Measurements from ENCODE around the gene PINLYP.

Gene PINLYP

DNA sequence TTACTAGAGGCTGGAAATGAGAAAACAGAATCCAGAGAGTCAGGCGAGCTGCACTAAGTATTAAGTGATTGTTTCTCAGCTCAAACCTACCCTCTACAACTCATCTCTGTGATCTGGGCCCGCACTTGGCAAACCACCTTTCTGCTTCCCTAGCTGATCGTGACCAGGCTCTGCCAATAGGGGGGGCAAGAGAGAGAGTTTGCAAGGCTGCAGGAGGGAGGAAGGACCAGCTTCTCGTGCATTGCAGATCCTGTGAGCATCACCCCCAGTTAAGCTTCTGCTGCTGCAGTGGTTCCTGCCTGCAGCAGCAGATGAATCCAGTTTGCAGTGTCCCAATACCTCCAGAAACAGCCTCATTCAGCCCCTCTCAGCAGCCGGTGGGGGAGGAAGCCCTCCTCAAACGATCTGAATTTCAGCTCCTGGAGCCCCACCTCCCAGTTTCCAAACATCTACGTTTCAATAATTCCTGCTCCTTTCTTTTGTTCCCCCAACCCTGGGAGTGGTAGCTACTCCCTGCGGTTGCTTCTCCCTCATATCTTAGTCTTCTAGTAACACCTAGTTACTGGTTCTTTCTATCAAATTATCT is 20.3 kb upstream of the PINLYP start:
- no peaks in the 10 kb centered on the region for H3K27me3 Mint-ChIP-seq
- DNase-seq = peak; percentile 86 to 90 (median 90)
- H3K27ac Mint-ChIP-seq = peak overlapping the region; percentile 73 to 83
- H3K36me3 Mint-ChIP-seq (ENCODE audit: insufficient read depth) = peaks cover 28% of the 10 kb centered on the region
- no peak overlapping the region for H3K4me3 Mint-ChIP-seq
- ATAC-seq (replicated peaks) = peak; percentile 100
- H3K9me3 Mint-ChIP-seq = no peaks in the 10 kb centered on the region
- H3K4me1 Mint-ChIP-seq (ENCODE audit: low read depth in 2 of 2) = peaks cover 8 to 16% of the 10 kb centered on the region in 2 donors

DNA sequence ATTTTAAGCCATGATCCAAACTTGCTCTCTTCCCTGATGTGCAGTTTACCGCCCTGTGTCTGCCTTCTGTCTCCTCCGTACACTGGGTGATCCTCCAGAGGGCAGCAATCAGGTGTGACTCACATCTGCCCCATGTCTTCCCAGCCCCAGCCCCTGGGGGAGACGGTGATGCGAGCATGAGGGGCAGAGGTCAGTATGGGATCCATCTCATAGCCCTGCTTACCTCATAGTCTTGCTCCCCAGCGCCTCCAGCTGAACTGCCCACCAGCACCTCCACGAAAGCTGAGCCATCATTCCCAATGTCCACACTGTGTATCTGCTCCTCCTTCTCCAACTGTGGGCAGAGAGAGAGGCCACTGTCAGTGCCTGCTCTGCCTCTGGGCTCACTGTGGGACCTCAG is 14.9 kb upstream of the PINLYP start:
- no peak overlapping the region for H3K4me3 Mint-ChIP-seq
- peaks cover 40 to 51% of the 10 kb centered on the region in 2 donors for H3K4me1 Mint-ChIP-seq (ENCODE audit: low read depth in 2 of 2)
- H3K27me3 Mint-ChIP-seq = no peaks in the 10 kb centered on the region
- DNase-seq (no peak), ATAC-seq (replicated peaks) (no peak)
- H3K9me3 Mint-ChIP-seq = no peaks in the 10 kb centered on the region
- H3K27ac Mint-ChIP-seq = peak overlapping the region; percentile 92 to 98
- H3K36me3 Mint-ChIP-seq (ENCODE audit: insufficient read depth) = peaks cover 40% of the 10 kb centered on the region

DNA sequence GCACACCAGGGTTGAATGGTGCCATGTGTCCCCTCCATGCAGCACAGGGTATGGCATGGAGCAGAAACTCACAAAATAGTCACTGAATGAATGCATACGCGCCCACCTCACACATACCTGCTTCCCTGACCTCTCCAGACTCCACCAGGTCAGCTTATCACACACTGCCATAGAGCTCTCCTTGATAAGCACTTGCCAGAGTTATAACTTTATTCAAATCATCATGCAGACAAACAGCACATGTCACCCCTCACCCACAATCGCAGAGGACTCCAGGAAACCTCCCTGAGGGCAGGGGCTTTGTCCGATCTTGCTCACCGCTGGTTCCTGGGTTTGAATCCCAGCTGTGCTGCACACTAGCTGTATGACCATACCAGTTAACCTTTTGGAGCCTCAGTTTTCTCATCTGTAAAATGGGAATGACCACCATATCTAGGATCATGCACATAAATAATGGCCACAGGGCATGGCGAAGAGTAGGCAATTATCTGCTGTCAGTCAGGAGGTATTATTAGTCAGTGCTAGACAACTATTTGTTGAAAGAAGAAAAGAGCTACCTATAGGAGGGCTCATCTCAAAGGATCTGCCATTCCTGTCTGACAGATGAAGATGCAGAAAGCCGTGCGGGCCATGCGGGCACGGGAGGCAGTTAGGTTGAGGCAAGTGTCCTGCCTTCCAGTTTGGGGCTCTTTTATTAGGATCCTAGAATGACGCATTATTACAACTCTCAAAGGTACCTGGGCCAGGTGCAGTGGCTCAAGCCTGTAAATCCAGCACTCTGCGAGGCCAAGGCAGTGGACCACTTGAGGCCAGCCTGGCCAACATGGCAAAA is 14.2 kb upstream of the PINLYP start:
- DNase-seq (no peak), ATAC-seq (replicated peaks) (no peak)
- Mint-ChIP-seq H3K36me3 (ENCODE audit: insufficient read depth) (peaks cover 42% of the 10 kb centered on the region), H3K4me1 (ENCODE audit: low read depth in 2 of 2) (peaks cover 40 to 51% of the 10 kb centered on the region in 2 donors), H3K4me3 (peak overlapping the region; percentile 62 to 75), H3K27ac (peak overlapping the region; percentile 92 to 98), H3K9me3 (no peaks in the 10 kb centered on the region), H3K27me3 (no peaks in the 10 kb centered on the region)

DNA sequence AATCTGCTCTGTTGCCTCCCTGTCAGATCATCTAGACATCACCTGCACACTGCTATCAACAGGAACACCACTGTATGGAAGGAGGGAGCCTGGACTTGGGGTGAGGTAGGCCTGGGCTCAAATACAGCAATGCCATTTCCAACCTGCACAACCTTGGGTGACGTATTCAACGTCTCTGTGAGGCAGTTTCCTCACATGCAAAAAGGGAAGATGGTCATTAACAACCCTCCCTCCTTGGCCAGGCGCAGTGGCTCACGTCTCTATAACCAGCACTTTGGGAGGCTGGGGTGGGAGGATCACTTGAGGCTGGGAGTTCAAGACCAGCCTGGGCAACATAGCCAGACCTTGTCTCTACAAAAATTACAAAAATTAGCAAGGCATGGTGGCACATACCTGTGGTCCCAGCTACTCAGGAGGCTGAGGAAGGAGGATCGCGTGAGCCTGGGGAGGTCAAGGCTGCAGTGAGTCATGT is 13.3 kb upstream of the PINLYP start:
- DNase-seq (no peak), ATAC-seq (replicated peaks) (no peak)
- H3K9me3 Mint-ChIP-seq = no peaks in the 10 kb centered on the region
- H3K27ac Mint-ChIP-seq = peak overlapping the region; percentile 92 to 98
- peak overlapping the region; percentile 62 to 75 for H3K4me3 Mint-ChIP-seq
- no peaks in the 10 kb centered on the region for H3K27me3 Mint-ChIP-seq
- H3K36me3 Mint-ChIP-seq (ENCODE audit: insufficient read depth) = peaks cover 40% of the 10 kb centered on the region
- peaks cover 43 to 54% of the 10 kb centered on the region in 2 donors for H3K4me1 Mint-ChIP-seq (ENCODE audit: low read depth in 2 of 2)

DNA sequence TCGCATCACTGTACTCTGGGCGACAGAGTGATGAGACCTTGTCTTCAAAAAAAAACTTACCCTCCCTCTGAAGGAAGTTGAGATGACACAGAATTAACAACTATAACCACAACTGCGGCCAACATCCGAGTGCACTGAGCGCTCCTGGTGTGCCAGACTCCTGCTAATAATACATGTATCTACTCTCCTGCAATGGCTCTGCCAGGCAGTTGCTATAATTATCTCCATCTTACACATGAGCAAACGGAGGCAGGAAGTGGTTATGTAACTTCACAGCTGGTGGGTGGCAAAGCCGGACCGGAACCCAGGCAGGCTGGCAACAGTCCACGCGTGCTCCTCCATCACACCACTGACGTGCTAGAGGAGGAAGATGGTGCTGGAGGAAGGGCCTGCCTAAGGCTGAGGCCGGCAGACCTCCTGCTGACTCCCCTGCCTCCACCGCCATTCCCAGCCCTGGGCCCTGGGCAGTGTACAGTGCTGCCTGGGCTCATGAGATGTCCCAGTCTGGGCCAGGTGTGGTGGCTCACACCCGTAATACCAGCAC is 12.8 kb upstream of the PINLYP start:
- Mint-ChIP-seq H3K9me3 (no peaks in the 10 kb centered on the region), H3K36me3 (ENCODE audit: insufficient read depth) (peaks cover 40% of the 10 kb centered on the region), H3K27me3 (no peaks in the 10 kb centered on the region), H3K4me3 (peak overlapping the region; percentile 62 to 75), H3K27ac (peak overlapping the region; percentile 92 to 98), H3K4me1 (ENCODE audit: low read depth in 2 of 2) (peaks cover 43 to 54% of the 10 kb centered on the region in 2 donors)
- peak; percentile 94 for ATAC-seq (replicated peaks)
- DNase-seq = peak; percentile 82

DNA sequence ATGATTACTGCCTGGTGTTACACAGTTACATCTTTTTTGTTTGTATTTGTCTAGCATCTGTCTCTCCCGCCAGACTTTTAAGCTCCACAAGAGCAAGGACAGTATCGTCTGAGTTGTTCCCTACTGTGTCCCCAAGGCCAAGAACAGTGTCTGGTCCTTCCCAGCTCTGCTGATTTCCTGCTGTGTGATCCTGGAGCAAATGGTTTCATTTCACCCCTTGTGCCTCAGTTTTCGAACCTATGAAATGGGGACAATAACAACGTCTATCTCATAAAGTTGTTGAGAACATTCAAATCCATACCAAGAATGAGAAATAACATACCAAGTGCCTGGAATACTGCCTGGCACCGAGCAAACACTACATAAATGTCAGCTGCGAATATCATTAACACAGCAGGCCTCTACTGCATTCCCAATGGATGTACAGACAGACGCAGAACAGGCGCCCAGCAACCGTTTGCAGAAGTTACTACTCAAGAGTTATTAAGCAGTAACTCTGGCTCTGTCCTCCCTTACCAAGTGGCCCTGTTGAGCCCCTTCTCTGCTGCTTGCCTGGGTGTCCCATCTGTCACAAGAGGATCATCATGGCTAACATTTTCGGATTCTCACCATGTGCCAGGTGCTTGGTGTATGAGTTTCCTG is 11.7 kb upstream of the PINLYP start:
- H3K36me3 Mint-ChIP-seq (ENCODE audit: insufficient read depth) = peaks cover 40% of the 10 kb centered on the region

DNA sequence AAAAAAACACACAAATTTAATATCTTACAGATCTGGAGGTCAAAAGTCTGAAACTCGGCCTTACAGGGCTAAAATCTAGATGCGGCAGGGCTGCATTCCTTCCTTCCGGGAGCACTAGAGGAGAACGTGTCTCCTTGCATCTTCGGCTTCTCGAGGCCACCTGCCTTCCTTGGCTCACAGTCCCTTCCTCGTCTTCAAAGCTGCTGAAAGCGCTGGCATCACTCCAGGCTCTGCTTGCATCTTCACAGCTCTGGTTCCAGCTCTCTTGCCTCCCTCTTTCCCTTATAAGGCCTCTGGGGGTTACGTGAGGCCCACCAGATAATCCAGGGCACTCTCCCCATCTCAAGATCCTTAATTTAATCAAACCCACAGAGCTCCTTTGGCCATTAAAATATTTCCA is 10.8 kb upstream of the PINLYP start:
- peaks cover 43 to 62% of the 10 kb centered on the region in 2 donors for H3K4me1 Mint-ChIP-seq (ENCODE audit: low read depth in 2 of 2)
- no peaks in the 10 kb centered on the region for H3K27me3 Mint-ChIP-seq
- no peak for ATAC-seq (replicated peaks)
- peak overlapping the region in 1 of 2 donors; percentile 98 for H3K27ac Mint-ChIP-seq
- peaks cover 36% of the 10 kb centered on the region for H3K36me3 Mint-ChIP-seq (ENCODE audit: insufficient read depth)
- H3K9me3 Mint-ChIP-seq = no peaks in the 10 kb centered on the region
- no peak for DNase-seq
- H3K4me3 Mint-ChIP-seq = no peak overlapping the region

More for the DNA sequence above, 11.7 kb upstream of the PINLYP start:
- Mint-ChIP-seq H3K27me3 (no peaks in the 10 kb centered on the region), H3K27ac (peak overlapping the region; percentile 92 to 98), H3K9me3 (no peaks in the 10 kb centered on the region), H3K4me3 (peak overlapping the region; percentile 4 to 42), H3K4me1 (ENCODE audit: low read depth in 2 of 2) (peaks cover 43 to 54% of the 10 kb centered on the region in 2 donors)
- DNase-seq (no peak), ATAC-seq (replicated peaks) (no peak)

DNA sequence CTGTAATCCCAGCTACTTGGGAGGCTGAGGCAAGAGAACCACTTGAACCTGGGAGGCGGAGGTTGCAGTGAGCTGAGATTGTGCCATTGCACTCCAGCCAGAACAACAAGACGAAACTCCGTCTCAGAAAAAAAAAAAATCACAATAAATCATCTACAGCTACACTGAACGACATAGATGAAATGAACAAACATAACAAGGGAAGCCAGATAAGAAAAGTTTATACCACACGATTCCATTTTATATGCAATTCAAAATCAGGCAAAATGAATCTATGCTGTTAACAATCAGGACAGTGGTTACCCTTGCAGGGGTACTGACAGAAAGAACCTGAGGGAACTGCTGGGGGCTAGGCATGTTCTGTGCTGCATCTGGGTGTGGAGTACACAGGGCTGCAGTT is 5.9 kb upstream of the PINLYP start:
- no peaks in the 10 kb centered on the region for H3K9me3 Mint-ChIP-seq
- peaks cover 23 to 39% of the 10 kb centered on the region in 2 donors for H3K4me1 Mint-ChIP-seq (ENCODE audit: low read depth in 2 of 2)
- peaks cover 18% of the 10 kb centered on the region for H3K36me3 Mint-ChIP-seq (ENCODE audit: insufficient read depth)
- DNase-seq = no peak
- no peaks in the 10 kb centered on the region for H3K27me3 Mint-ChIP-seq
- no peak for ATAC-seq (replicated peaks)
- H3K4me3 Mint-ChIP-seq = no peak overlapping the region
- H3K27ac Mint-ChIP-seq = peak overlapping the region; percentile 46 to 51

DNA sequence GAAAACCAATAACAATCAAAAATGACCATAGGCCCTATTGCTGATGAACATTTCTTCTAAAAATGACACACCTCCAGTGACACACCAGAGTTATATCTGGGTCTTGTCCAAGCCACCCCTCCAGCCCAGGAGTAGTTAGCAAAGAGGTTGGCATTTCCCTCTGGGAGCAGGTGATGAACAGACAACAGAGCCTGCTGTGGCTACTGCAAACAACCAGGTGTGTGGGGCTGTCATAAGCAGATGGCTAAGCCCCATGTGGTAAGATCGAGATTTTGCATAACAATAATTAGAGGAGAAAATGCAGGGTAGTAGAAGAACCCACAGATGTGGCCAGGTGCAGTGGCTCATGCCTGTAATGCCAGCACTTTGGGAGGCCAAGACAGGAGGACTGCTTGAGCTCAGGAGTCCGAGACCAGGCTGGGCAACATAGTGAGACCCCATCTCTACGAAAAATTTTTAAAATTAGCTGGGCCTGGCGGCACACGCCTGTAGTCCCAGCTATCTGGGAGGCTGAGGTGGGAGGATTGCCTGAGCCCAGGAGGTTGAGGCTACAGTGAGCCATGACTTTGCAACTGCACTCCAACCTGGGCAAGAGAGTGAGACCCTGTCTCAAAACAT is 5.3 kb upstream of the PINLYP start:
- DNase-seq (no peak), ATAC-seq (replicated peaks) (no peak)
- no peak overlapping the region for H3K4me3 Mint-ChIP-seq
- peak overlapping the region; percentile 46 to 51 for H3K27ac Mint-ChIP-seq
- peaks cover 25 to 40% of the 10 kb centered on the region in 2 donors for H3K4me1 Mint-ChIP-seq (ENCODE audit: low read depth in 2 of 2)
- H3K9me3 Mint-ChIP-seq = no peaks in the 10 kb centered on the region
- H3K36me3 Mint-ChIP-seq (ENCODE audit: insufficient read depth) = peaks cover 23% of the 10 kb centered on the region
- no peaks in the 10 kb centered on the region for H3K27me3 Mint-ChIP-seq

DNA sequence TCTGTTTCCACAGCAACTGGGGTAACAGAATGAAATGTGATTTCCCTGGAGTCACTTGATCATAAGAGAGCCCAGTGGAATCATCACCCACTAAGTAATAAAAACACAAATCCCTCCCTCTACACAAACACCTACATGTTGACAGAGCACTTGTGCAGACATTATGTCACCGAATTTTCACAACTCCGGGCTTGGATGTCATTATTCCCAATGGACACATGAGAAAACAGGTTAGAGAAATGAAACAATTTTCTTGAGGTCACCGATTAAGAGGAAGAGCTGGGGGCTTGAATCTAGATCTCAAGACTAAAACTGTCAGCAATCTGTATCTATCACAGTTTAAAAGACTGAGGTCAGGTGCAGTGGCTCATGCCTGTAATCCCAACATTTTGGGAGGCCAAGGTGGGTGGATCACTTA is 3.4 kb upstream of the PINLYP start:
- ATAC-seq (replicated peaks) (no peak), DNase-seq (no peak)
- H3K9me3 Mint-ChIP-seq = no peaks in the 10 kb centered on the region
- peaks cover 24% of the 10 kb centered on the region for H3K36me3 Mint-ChIP-seq (ENCODE audit: insufficient read depth)
- no peak overlapping the region for H3K27ac Mint-ChIP-seq
- H3K27me3 Mint-ChIP-seq = no peaks in the 10 kb centered on the region
- no peak overlapping the region for H3K4me3 Mint-ChIP-seq
- peaks cover 25 to 44% of the 10 kb centered on the region in 2 donors for H3K4me1 Mint-ChIP-seq (ENCODE audit: low read depth in 2 of 2)

DNA sequence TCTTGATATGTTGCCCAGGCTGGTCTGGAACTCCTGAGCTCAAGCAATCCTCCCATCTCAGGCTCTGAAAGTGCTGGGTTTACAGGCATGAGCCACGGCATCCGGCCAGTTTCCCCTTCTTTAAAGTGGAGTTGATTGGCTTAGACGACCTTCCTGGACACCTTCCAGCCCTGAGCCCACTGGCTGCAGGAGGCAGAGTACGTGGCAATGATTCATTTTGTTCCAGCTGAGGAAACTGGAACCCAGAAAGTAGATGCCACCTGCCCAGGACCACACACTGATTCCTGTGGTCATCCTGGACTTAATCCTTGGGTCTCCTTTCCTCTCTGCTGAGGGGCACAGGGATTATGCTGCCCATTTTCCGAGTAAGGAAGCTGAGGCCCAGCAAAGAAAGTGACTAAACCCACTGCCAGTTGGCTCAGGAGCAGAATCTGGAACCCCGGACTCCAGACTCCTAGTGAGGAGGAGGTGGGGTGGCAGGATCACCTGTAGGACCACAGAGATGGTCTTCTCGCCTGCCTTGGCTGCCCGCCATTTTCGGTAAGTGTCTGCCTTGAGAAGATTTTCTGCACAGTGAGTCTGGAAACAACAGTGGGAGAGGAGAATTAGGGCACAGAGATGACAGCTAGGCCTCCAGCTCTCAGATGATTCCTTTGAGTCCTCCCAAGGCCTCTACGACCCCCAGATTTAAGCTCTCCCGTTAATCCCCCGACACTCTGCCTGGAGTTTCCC is 1.0 kb upstream of the PINLYP start:
- ATAC-seq (replicated peaks) = no peak
- Mint-ChIP-seq H3K27ac (peak overlapping the region; percentile 99 to 100), H3K27me3 (no peaks in the 10 kb centered on the region), H3K9me3 (no peaks in the 10 kb centered on the region), H3K4me3 (peak overlapping the region; percentile 98), H3K4me1 (ENCODE audit: low read depth in 2 of 2) (peaks cover 32 to 39% of the 10 kb centered on the region in 2 donors), H3K36me3 (ENCODE audit: insufficient read depth) (peaks cover 18% of the 10 kb centered on the region)
- no peak for DNase-seq

DNA sequence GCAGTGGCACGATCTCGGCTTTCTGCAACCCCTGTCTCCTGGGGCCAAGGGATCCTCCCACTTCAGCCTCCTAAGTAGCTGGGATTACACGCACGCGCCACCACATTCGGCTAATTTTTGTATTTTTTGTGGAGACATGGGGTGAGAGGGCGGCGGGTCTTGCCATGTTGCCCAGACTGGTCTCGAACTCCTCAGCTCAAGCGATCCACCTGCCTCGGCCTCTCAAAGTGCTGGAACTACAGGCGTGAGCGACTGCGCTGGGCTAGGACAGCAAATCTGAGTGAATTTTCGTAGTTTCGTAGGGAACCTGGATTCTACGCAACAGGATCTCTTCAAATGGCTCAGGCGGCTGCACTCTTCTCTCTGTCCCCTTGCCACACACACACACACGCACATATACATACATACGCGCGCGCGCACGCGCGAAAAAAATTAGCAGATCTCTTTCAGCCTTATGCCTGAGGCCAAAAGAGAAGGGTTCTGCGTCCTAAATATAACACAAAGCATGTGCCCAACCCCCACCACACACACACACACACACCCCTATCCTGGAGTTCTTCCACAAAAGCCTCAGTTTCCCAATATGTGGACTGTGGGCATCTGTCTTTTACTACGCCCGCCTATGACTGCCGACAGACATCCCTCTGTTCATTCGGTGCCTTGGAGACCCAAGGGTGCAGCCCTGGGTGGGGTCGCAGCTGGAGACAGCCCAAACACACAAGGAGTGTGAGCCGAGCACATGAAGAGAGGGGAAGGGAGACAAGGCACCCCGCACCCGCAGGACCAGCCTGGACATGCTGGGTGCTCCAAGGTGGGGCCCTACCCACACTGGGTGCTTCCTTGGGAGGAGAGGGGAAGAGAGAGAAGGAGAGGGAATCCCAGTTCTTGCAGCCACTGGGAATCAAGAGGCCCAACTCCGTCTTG is 616 bp downstream of the PINLYP start:
- DNase-seq (no peak), ATAC-seq (replicated peaks) (no peak)
- H3K27me3 Mint-ChIP-seq = no peaks in the 10 kb centered on the region
- H3K4me1 Mint-ChIP-seq (ENCODE audit: low read depth in 2 of 2) = peaks cover 29 to 34% of the 10 kb centered on the region in 2 donors
- no peaks in the 10 kb centered on the region for H3K9me3 Mint-ChIP-seq
- peaks cover 18% of the 10 kb centered on the region for H3K36me3 Mint-ChIP-seq (ENCODE audit: insufficient read depth)
- peak overlapping the region; percentile 98 for H3K4me3 Mint-ChIP-seq
- peak overlapping the region; percentile 99 to 100 for H3K27ac Mint-ChIP-seq

All from effector memory CD8-positive, alpha-beta T cell (primary cell).